Astrocyte (in vitro differentiated cells and primary cell): ENCODE data around the gene RBPJL. TPM values are rescaled to one million over a fixed set of nuclear protein-coding genes. Genes with fewer than 3 reads are reported as not detected.

Experiments used
- DNase-seq: peaks from one replicate; pipeline ENCODE4 v3.0.0-alpha.2; 2010; ENCODE audit warnings: low read depth
- FAIRE-seq: peaks from 2 replicates; lab custom pipeline; 2011; peaks lifted over from hg19 to GRCh38; lab: Jason Lieb, UNC
- H2AFZ ChIP-seq: 2 replicates; pipeline ENCODE4 v1.6.0; 2012; ENCODE audit warnings: low read depth, low read length, inconsistent platforms
- H3K27ac ChIP-seq: 2 replicates; pipeline ENCODE4 v1.5.1; 2011; ENCODE audit warnings: low read depth, low read length, inconsistent platforms
- H3K27me3 ChIP-seq: 2 replicates; pipeline ENCODE4 v1.6.0; 2011; ENCODE audit warnings: low read length, inconsistent platforms; ENCODE audit not compliant: insufficient read depth
- H3K36me3 ChIP-seq: 2 replicates; pipeline ENCODE4 v1.5.1; 2011; ENCODE audit warnings: low read length, inconsistent platforms; ENCODE audit not compliant: insufficient read depth
- H3K4me1 ChIP-seq: 2 replicates; pipeline ENCODE4 v1.5.1; 2011; ENCODE audit warnings: low read length, inconsistent platforms; ENCODE audit not compliant: insufficient read depth
- H3K4me2 ChIP-seq: 2 replicates; pipeline ENCODE4 v1.6.0; 2012; ENCODE audit warnings: low read length, inconsistent platforms
- H3K4me3 ChIP-seq: 2 replicates; pipeline ENCODE4 v1.5.1; 2011; ENCODE audit warnings: low read depth, mild to moderate bottlenecking, low read length, inconsistent platforms; ENCODE audit not compliant: insufficient read depth
- H3K79me2 ChIP-seq: 2 replicates; pipeline ENCODE4 v1.6.0; 2012; ENCODE audit warnings: mild to moderate bottlenecking, low read length, inconsistent platforms; ENCODE audit not compliant: insufficient read depth
- H3K9ac ChIP-seq: 2 replicates; pipeline ENCODE4 v1.6.0; 2012; ENCODE audit warnings: mild to moderate bottlenecking, low read length, inconsistent platforms
- H3K9me3 ChIP-seq: 2 replicates; pipeline ENCODE4 v1.5.1; 2012; ENCODE audit warnings: low read depth, mild to moderate bottlenecking, low read length, inconsistent platforms; ENCODE audit not compliant: insufficient read depth
- H4K20me1 ChIP-seq: 2 replicates; pipeline ENCODE4 v1.6.0; 2012; ENCODE audit warnings: low read length, inconsistent platforms; ENCODE audit not compliant: insufficient read depth
- H3K27ac Mint-ChIP-seq: one replicate; pipeline ENCODE4 v1.8.0; 2021; ENCODE audit warnings: mild to moderate bottlenecking, mixed read lengths; ENCODE audit not compliant: unreplicated experiment
- H3K27me3 Mint-ChIP-seq: one replicate; pipeline ENCODE4 v1.8.0; 2021; ENCODE audit warnings: low read depth, mixed read lengths; ENCODE audit not compliant: unreplicated experiment
- H3K36me3 Mint-ChIP-seq: one replicate; pipeline ENCODE4 v1.8.0; 2021; ENCODE audit warnings: low read depth, mixed read lengths; ENCODE audit not compliant: unreplicated experiment
- H3K4me1 Mint-ChIP-seq: one replicate; pipeline ENCODE4 v1.8.0; 2021; ENCODE audit warnings: low read depth, mixed read lengths; ENCODE audit not compliant: unreplicated experiment
- H3K4me3 Mint-ChIP-seq: one replicate; pipeline ENCODE4 v1.8.0; 2021; ENCODE audit warnings: mild to moderate bottlenecking, moderate library complexity, mixed read lengths; ENCODE audit not compliant: unreplicated experiment
- H3K9me3 Mint-ChIP-seq: one replicate; pipeline ENCODE4 v1.8.0; 2021; ENCODE audit warnings: mild to moderate bottlenecking, mixed read lengths; ENCODE audit not compliant: unreplicated experiment
- EZH2 ChIP-seq: IDR thresholded peaks from 2 replicates; pipeline ENCODE4 v1.6.1; 2012; ENCODE audit warnings: mild to moderate bottlenecking, low read length, inconsistent platforms; ENCODE audit not compliant: insufficient read depth
- total RNA-seq: library from RNA; stranded (reverse); gene quantifications from 2 replicates; pipeline ENCODE4 v1.2.1, GENCODE V29; 2021
- TF ChIP-seq, protein P1 (sequence below): IDR thresholded peaks from 2 replicates; pipeline ENCODE4 v1.5.1; 2011; ENCODE audit warnings: low read depth, mild to moderate bottlenecking, inconsistent platforms, low read length, moderate library complexity; ENCODE audit not compliant: insufficient read depth

Gene RBPJL
- total RNA-seq, 1 donor from 2014 or later, result not detected

DNA sequence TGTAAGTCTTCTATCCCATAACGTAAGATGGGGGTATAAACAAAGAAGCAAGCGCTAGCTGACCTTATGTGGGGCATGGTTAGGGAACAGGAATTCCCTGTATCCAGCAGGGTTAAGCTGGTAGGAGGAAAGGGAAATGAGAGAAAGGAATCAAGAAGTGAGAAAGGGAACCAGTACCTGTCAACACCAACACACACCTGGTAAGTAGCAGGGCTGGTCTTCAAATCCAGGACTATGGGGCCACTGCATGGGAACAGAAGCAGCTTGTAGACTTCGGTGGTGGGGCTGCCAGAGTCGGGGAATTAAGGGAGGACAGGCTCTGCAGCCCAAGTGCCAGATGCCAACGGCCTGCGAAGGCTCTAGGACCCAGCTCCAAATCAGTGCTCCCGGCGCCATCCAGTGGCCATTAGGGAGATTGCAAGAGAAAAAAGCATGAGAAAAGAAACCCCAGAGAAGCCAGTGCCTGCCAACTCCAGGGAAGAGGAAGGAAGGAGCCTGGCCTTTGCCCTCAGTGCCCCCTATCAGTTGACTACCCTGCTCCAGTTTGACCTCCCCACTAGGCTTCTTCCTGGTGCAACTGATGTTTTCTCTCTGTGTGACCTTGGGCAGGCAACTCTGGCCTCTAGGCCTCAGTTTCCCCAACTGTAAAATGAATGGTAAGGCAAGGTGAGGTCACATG lies 15.8 kb upstream of the RBPJL start:
- no peak overlapping the region for H3K4me3 ChIP-seq
- H3K4me2 ChIP-seq, result no peak overlapping the region
- H3K27me3 Mint-ChIP-seq, result peaks cover 22% of the 10 kb centered on the region

DNA sequence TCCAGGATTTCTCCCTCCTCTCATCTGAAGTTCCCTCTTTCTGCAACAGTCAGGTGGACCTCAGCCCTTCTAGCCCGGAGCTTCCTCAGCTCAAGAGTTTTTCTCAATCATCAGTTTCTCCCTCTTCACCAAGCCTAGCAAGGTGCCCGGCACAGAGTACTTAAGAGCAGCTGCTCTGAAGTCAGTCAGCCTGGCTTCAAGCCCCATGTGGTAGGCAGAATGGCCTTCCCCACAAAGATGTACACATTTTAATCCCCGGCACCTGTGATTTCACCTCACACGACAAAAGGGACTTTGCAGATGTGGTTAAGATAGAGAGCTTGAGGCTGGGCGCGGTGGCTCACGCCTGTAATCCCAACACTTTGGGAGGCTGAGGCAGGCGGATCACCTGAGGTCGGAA lies 15.1 kb upstream of the RBPJL start:
- Histone ChIP-seq H3K9ac (no peak overlapping the region), H2AFZ (no peak overlapping the region), H3K27ac (no peak overlapping the region), H4K20me1 (no peaks in the 10 kb centered on the region), H3K4me3 (no peak overlapping the region), H3K4me1 (peaks cover 6% of the 10 kb centered on the region), H3K27me3 (peaks cover 15% of the 10 kb centered on the region), H3K4me2 (no peak overlapping the region), H3K79me2 (no peaks in the 10 kb centered on the region), H3K36me3 (no peaks in the 10 kb centered on the region), H3K9me3 (peaks cover 4% of the 10 kb centered on the region)
- Mint-ChIP-seq H3K27me3 (peaks cover 20% of the 10 kb centered on the region), H3K27ac (no peak overlapping the region), H3K4me1 (peaks cover 3% of the 10 kb centered on the region), H3K36me3 (no peaks in the 10 kb centered on the region), H3K9me3 (peaks cover 6% of the 10 kb centered on the region), H3K4me3 (no peak overlapping the region)
- DNase-seq (no peak), FAIRE-seq (no peak)
- TF ChIP-seq, protein P1, sequence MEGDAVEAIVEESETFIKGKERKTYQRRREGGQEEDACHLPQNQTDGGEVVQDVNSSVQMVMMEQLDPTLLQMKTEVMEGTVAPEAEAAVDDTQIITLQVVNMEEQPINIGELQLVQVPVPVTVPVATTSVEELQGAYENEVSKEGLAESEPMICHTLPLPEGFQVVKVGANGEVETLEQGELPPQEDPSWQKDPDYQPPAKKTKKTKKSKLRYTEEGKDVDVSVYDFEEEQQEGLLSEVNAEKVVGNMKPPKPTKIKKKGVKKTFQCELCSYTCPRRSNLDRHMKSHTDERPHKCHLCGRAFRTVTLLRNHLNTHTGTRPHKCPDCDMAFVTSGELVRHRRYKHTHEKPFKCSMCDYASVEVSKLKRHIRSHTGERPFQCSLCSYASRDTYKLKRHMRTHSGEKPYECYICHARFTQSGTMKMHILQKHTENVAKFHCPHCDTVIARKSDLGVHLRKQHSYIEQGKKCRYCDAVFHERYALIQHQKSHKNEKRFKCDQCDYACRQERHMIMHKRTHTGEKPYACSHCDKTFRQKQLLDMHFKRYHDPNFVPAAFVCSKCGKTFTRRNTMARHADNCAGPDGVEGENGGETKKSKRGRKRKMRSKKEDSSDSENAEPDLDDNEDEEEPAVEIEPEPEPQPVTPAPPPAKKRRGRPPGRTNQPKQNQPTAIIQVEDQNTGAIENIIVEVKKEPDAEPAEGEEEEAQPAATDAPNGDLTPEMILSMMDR, result no peak
- no peak for TF ChIP-seq EZH2

More for the DNA sequence above, 15.8 kb upstream of the RBPJL start:
- Mint-ChIP-seq H3K27ac (no peak overlapping the region), H3K4me3 (no peak overlapping the region), H3K4me1 (peaks cover 3% of the 10 kb centered on the region), H3K9me3 (peaks cover 6% of the 10 kb centered on the region), H3K36me3 (no peaks in the 10 kb centered on the region)
- H3K27ac ChIP-seq, result no peak overlapping the region
- no peak overlapping the region for H2AFZ ChIP-seq
- peaks cover 15% of the 10 kb centered on the region for H3K27me3 ChIP-seq
- no peak overlapping the region for H3K9ac ChIP-seq
- H3K9me3 ChIP-seq, result peaks cover 4% of the 10 kb centered on the region
- no peaks in the 10 kb centered on the region for H3K79me2 ChIP-seq
- H3K36me3 ChIP-seq, result no peaks in the 10 kb centered on the region
- TF ChIP-seq, protein P1, result peak; percentile 80
- no peak for TF ChIP-seq EZH2
- no peaks in the 10 kb centered on the region for H4K20me1 ChIP-seq
- no peak for FAIRE-seq
- DNase-seq, result peak; percentile 17
- peaks cover 6% of the 10 kb centered on the region for H3K4me1 ChIP-seq

DNA sequence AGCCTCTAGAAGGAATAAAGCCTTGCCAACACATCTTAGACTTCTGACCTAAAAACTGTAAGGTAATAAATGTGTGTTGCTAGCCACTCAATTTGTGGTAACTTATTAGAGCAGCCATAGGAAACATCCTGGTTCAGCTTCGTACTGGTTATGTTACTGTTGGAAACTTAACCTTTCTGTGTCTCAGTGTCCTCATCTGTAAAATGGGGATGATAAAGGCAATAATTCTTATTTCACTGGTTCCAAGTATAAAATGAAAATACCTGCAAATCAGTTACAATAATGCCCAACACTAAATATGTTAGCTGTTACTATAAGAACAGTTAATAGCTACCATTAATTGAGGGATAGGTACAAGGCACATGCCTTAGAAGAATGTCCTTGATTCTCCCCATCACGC lies 14.3 kb upstream of the RBPJL start:
- H3K4me3 Mint-ChIP-seq, result no peak overlapping the region
- FAIRE-seq, result no peak
- Histone ChIP-seq H3K9ac (no peak overlapping the region), H3K79me2 (no peaks in the 10 kb centered on the region), H3K27ac (no peak overlapping the region), H4K20me1 (no peaks in the 10 kb centered on the region), H3K4me1 (peaks cover 6% of the 10 kb centered on the region), H3K36me3 (no peaks in the 10 kb centered on the region), H3K9me3 (peaks cover 4% of the 10 kb centered on the region), H2AFZ (no peak overlapping the region), H3K4me3 (no peak overlapping the region), H3K4me2 (peak overlapping the region; percentile 90), H3K27me3 (peaks cover 16% of the 10 kb centered on the region)
- H3K9me3 Mint-ChIP-seq, result peaks cover 6% of the 10 kb centered on the region
- no peak for TF ChIP-seq EZH2
- TF ChIP-seq, protein P1, result no peak
- H3K4me1 Mint-ChIP-seq, result peaks cover 3% of the 10 kb centered on the region
- H3K36me3 Mint-ChIP-seq, result no peaks in the 10 kb centered on the region
- peaks cover 15% of the 10 kb centered on the region for H3K27me3 Mint-ChIP-seq
- no peak for DNase-seq
- H3K27ac Mint-ChIP-seq, result no peak overlapping the region
